ENCODE measurements around the gene GLI3.

DNA sequence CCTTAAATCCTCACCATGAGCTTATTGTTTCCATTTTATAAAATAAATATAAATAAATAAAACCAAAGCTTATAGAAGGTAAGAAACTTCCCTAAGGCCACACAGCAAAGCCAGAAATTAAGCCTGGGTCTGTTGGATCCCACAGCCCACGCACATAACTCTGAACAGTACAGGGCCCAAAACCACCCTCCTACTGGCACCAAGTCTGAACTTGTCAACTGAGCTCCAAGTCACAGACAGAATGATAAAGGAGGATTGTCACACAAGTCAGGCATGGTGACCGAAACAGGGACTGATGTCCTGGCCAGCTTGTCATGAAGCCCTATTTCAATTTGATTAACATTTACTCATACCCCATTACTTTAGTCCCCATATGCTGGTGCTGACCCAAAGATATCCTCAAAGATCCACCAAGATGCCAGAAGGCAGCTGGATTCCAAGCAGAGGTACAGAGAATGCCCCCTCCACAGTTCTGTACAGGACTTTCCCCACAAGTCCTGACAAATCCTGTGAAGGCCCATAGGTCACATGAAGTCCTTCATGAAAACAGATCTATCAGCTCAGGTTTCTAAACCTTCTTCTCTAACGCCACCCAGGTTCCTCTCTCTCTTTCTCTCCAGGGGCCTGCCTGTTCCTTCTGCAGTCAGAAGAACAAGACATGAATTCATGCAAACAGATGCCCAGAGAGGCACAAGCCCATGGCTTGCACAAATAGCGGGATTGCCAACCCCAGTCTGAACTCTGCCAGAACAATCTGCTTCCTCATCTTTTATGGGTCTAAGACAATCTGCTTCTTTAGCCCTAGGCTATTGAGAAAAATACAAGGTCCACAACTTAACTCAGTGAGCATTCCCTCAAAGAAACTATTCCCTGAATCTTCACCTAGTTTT lies 60.9 kb downstream of the GLI3 start:
- TF ChIP-seq CTCF (conservative IDR thresholded peaks at IDR 0.05 in 1 of 2, IDR thresholded peaks at IDR 0.05 in 1 of 2; ENCODE audit: extremely low read depth in 1 of 2, insufficient read depth in 1 of 2, low read depth in 1 of 2, low read length in 2 of 2): no peak
- no peak for TF ChIP-seq EZH2 (IDR thresholded peaks at IDR 0.05; ENCODE audit: borderline replicate concordance, low read length)
